ENCODE results near the gene PI4KB.

DNA sequence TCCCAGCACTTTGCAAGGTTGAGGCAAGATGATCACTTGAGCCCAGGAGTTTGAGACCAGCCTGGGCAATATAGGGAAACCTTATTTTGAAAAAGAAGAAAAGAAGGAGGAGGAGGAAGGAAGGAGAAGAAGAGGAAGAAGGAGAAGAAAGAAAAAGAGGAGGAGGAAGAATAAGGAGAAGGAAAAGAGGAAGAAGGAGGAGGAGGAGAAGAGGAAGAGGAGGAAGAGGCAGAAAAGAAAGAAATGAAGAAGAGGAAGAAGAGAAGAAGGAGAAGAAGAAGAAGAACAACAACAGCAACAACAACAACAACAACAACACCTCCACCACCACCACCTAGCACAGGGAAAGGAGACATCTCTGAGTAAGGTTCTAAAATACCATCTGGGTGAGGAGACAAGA, 34.7 kb upstream of the PI4KB start:
- TF ChIP-seq ZNF70 (CRISPR knock-in tag; IDR thresholded peaks at IDR 0.05) (no peak), ZNF8 (CRISPR knock-in tag; IDR thresholded peaks at IDR 0.05) (no peak), BACH2 (CRISPR knock-in tag; IDR thresholded peaks at IDR 0.05; ENCODE audit: borderline replicate concordance) (no peak), ESRRG (CRISPR knock-in tag; IDR thresholded peaks at IDR 0.05) (no peak), ARNTL (CRISPR knock-in tag; IDR thresholded peaks at IDR 0.05; ENCODE audit: borderline replicate concordance, low read depth) (no peak), TCF4 (CRISPR knock-in tag; IDR thresholded peaks at IDR 0.05; ENCODE audit: borderline replicate concordance) (no peak), CSDC2 (CRISPR knock-in tag; IDR thresholded peaks at IDR 0.05) (no peak), ZNF565 (CRISPR knock-in tag; conservative IDR thresholded peaks at IDR 0.05; ENCODE audit: low read depth) (no peak), PPARA (CRISPR knock-in tag; IDR thresholded peaks at IDR 0.05; ENCODE audit: borderline replicate concordance) (no peak)
- TF ChIP-seq, protein P1, sequence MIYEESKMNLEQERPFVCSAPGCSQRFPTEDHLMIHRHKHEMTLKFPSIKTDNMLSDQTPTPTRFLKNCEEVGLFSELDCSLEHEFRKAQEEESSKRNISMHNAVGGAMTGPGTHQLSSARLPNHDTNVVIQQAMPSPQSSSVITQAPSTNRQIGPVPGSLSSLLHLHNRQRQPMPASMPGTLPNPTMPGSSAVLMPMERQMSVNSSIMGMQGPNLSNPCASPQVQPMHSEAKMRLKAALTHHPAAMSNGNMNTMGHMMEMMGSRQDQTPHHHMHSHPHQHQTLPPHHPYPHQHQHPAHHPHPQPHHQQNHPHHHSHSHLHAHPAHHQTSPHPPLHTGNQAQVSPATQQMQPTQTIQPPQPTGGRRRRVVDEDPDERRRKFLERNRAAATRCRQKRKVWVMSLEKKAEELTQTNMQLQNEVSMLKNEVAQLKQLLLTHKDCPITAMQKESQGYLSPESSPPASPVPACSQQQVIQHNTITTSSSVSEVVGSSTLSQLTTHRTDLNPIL (CRISPR knock-in tag; IDR thresholded peaks at IDR 0.05; ENCODE audit: low read depth), result no peak
- TF ChIP-seq, protein P2, sequence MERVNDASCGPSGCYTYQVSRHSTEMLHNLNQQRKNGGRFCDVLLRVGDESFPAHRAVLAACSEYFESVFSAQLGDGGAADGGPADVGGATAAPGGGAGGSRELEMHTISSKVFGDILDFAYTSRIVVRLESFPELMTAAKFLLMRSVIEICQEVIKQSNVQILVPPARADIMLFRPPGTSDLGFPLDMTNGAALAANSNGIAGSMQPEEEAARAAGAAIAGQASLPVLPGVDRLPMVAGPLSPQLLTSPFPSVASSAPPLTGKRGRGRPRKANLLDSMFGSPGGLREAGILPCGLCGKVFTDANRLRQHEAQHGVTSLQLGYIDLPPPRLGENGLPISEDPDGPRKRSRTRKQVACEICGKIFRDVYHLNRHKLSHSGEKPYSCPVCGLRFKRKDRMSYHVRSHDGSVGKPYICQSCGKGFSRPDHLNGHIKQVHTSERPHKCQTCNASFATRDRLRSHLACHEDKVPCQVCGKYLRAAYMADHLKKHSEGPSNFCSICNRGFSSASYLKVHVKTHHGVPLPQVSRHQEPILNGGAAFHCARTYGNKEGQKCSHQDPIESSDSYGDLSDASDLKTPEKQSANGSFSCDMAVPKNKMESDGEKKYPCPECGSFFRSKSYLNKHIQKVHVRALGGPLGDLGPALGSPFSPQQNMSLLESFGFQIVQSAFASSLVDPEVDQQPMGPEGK (CRISPR knock-in tag; IDR thresholded peaks at IDR 0.05; ENCODE audit: borderline replicate concordance), result no peak
